PC-3 (cell line): Measurements from ENCODE around the gene DIPK1C.

Experiments
- CTCF ChIP-seq: fragments of 300-600 bp; sonication (generic); conservative IDR thresholded peaks from 2 replicates; pipeline ENCODE4 v1.5.1; 2017; ENCODE audit warnings: antibody characterized with exemption, low read depth, mild to moderate bottlenecking, low read length
- EZH2 ChIP-seq: fragments of 300-600 bp; sonication (generic); IDR thresholded peaks from one replicate; pipeline ENCODE4 v1.6.1; 2017; ENCODE audit warnings: antibody characterized with exemption, mild to moderate bottlenecking, low read length; ENCODE audit not compliant: unreplicated experiment

- no peak for TF ChIP-seq CTCF
- no peak for TF ChIP-seq EZH2
Observed at GRCh38 chr18:74392323-74392722, 64.8 kb downstream of the DIPK1C start.
